Caco-2 (cell line): Measurements from ENCODE around the gene CLDN24. TPM values are rescaled to one million over a fixed set of nuclear protein-coding genes. Genes with fewer than 3 reads are reported as not detected.

Experiments
- BruUV-seq: library from RNA; stranded (reverse); fragments of 400-500 nt; replicated peaks from 2 replicates; lab custom pipeline; 2021; lab: Mats Ljungman, UMichigan
- CTCF ChIA-PET: fragments of 300-600 bp; sonication (Branson Sonifier 250); formaldehyde crosslinking; loops from one replicate; lab custom pipeline; 2022; ENCODE audit warnings: antibody characterized with exemption; lab: Charles Lee
- POLR2A ChIA-PET: fragments of 300-600 bp; sonication (Branson Sonifier 250); formaldehyde crosslinking; loops from one replicate; lab custom pipeline; 2022; ENCODE audit warnings: antibody characterized with exemption; lab: Charles Lee
- DNase-seq, 2 experiments: peaks; one replicate each; pipeline versions ENCODE4 v3.0.0 to v3.0.0-alpha.2; 2020 to 2022
- H3K27me3 ChIP-seq: replicated peaks from 2 replicates; pipeline ENCODE4 v1.6.0; 2011; ENCODE audit warnings: low read length; ENCODE audit not compliant: control insufficient read depth, insufficient read depth
- H3K36me3 ChIP-seq: 2 replicates; pipeline ENCODE4 v1.5.1; 2011; ENCODE audit warnings: low read length; ENCODE audit not compliant: control insufficient read depth, insufficient read depth
- H3K4me1 ChIP-seq: fragments of 250-450 bp; sonication (Bioruptor Pico); 2 replicates; pipeline ENCODE4 v1.5.1; 2020; ENCODE audit warnings: mild to moderate bottlenecking
- H3K4me3 ChIP-seq: 2 replicates; pipeline ENCODE4 v1.5.1; 2011; ENCODE audit warnings: low read depth, mild to moderate bottlenecking, control low read depth, low read length
- H3K9me3 ChIP-seq: fragments of 250-450 bp; sonication (Bioruptor Pico); 2 replicates; pipeline ENCODE4 v1.5.1; 2020; ENCODE audit warnings: mild to moderate bottlenecking, moderate library complexity
- H3K27ac Mint-ChIP-seq: one replicate; pipeline ENCODE4 v1.8.0; 2022; ENCODE audit warnings: mixed read lengths; ENCODE audit not compliant: unreplicated experiment
- H3K27me3 Mint-ChIP-seq: one replicate; pipeline ENCODE4 v1.8.0; 2022; ENCODE audit warnings: mixed read lengths; ENCODE audit not compliant: insufficient read depth, unreplicated experiment
- H3K36me3 Mint-ChIP-seq: one replicate; pipeline ENCODE4 v1.8.0; 2022; ENCODE audit warnings: mild to moderate bottlenecking, mixed read lengths; ENCODE audit not compliant: insufficient read depth, unreplicated experiment
- H3K4me1 Mint-ChIP-seq: one replicate; pipeline ENCODE4 v1.8.0; 2022; ENCODE audit warnings: low read depth, mixed read lengths; ENCODE audit not compliant: unreplicated experiment
- H3K4me3 Mint-ChIP-seq: one replicate; pipeline ENCODE4 v1.8.0; 2022; ENCODE audit warnings: mild to moderate bottlenecking, moderate library complexity, mixed read lengths; ENCODE audit not compliant: unreplicated experiment
- H3K9me3 Mint-ChIP-seq: one replicate; pipeline ENCODE4 v1.8.0; 2022; ENCODE audit warnings: mixed read lengths; ENCODE audit not compliant: unreplicated experiment
- intact Hi-C: fragments of 100-400 bp; cut with micrococcal nuclease; formaldehyde crosslinking; loops from one replicate; pipeline ENCODE4 v1.10.0; 2022; ENCODE audit not compliant: unreplicated experiment
- total RNA-seq: library from RNA; stranded (reverse); gene quantifications from 2 replicates; pipeline ENCODE4 v1.2.3, GENCODE V29; 2022
- TF ChIP-seq, protein P1 (sequence below), 2 experiments: fragments of 200-600 bp in 1 of 2; IDR thresholded peaks; 1 replicate in 1 of 2; 2 replicates in 1 of 2; pipeline versions ENCODE4 v1.5.1 to v1.8.0; 2011 to 2022; ENCODE audit warnings: antibody characterized with exemption in 1 of 2, control low read depth in 1 of 2, inconsistent platforms in 1 of 2, low read depth in 1 of 2, low read length in 1 of 2, mild to moderate bottlenecking in 1 of 2, moderate library complexity in 1 of 2; ENCODE audit not compliant: insufficient read depth in 1 of 2, severe bottlenecking in 1 of 2, unreplicated experiment in 1 of 2

CLDN24 gene
- total RNA-seq, 1 experiment from 2014 or later = not detected

DNA sequence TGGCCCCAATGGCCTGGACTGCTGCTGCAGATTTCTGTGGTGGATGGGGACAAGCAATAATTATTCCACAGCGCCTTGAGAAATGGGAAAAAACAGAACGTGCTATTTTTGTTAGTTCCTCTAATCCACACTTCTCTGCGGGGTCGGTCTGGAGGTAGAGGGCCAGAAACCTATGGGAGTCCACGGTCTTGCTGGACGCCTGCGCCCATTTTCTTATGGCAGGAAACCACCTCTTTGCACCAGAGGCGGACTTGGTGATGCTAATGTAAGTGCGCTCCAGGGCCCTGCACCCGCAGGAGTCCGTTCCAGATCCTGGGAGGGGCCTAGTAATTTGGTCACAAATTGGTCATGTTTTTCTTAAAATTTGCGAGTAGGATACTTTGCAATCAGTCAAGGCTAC is 25.9 kb upstream of the CLDN24 start:
- ChIA-PET POLR2A (no interaction called here), CTCF (no interaction called here)
- no peaks in the 10 kb centered on the region for H3K9me3 Mint-ChIP-seq
- Histone ChIP-seq H3K4me1 (no peaks in the 10 kb centered on the region), H3K4me3 (no peak overlapping the region), H3K27me3 (no peaks in the 10 kb centered on the region), H3K9me3 (no peaks in the 10 kb centered on the region), H3K36me3 (no peaks in the 10 kb centered on the region)
- DNase-seq = no peak
- no peak overlapping the region for H3K4me3 Mint-ChIP-seq
- TF ChIP-seq, protein P1, sequence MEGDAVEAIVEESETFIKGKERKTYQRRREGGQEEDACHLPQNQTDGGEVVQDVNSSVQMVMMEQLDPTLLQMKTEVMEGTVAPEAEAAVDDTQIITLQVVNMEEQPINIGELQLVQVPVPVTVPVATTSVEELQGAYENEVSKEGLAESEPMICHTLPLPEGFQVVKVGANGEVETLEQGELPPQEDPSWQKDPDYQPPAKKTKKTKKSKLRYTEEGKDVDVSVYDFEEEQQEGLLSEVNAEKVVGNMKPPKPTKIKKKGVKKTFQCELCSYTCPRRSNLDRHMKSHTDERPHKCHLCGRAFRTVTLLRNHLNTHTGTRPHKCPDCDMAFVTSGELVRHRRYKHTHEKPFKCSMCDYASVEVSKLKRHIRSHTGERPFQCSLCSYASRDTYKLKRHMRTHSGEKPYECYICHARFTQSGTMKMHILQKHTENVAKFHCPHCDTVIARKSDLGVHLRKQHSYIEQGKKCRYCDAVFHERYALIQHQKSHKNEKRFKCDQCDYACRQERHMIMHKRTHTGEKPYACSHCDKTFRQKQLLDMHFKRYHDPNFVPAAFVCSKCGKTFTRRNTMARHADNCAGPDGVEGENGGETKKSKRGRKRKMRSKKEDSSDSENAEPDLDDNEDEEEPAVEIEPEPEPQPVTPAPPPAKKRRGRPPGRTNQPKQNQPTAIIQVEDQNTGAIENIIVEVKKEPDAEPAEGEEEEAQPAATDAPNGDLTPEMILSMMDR (IDR thresholded peaks at IDR 0.05; ENCODE audit: insufficient read depth in 1 of 2, low read depth in 1 of 2, low read length in 1 of 2, severe bottlenecking in 1 of 2, unreplicated experiment in 1 of 2) = no peak
- H3K27me3 Mint-ChIP-seq = no peaks in the 10 kb centered on the region
- BruUV-seq = no TSS peak
- intact Hi-C loops = no loop called here
- H3K36me3 Mint-ChIP-seq = no peaks in the 10 kb centered on the region
- H3K4me1 Mint-ChIP-seq = no peaks in the 10 kb centered on the region
- H3K27ac Mint-ChIP-seq = no peak overlapping the region

DNA sequence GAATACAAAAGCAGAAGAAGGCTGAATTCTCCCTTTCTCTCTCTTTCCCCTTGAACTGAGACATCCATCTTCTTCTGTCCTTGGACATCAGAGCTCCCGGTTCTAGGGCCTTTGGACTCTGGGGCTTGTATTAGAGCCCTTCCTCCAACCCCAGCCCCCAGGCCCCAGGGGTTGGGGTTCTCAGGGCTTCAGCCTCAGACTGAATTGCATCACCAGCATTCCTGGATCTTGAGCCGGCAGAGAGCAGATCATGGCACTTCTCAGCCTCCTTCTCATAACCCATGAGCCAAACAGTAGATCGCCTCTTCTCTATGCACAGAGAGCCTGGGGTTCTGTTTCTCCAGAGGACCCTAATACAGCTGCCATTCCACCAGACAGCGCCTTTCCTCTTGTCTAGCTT is 25.3 kb upstream of the CLDN24 start:
- no peaks in the 10 kb centered on the region for H3K4me1 Mint-ChIP-seq
- ChIA-PET CTCF (no interaction called here), POLR2A (no interaction called here)
- no peaks in the 10 kb centered on the region for H3K9me3 ChIP-seq
- H3K9me3 Mint-ChIP-seq = no peaks in the 10 kb centered on the region
- H3K36me3 Mint-ChIP-seq = no peaks in the 10 kb centered on the region
- no peak for DNase-seq
- H3K4me1 ChIP-seq = no peaks in the 10 kb centered on the region
- H3K36me3 ChIP-seq = no peaks in the 10 kb centered on the region
- no peak overlapping the region for H3K27ac Mint-ChIP-seq
- BruUV-seq = no TSS peak
- H3K4me3 ChIP-seq = no peak overlapping the region
- intact Hi-C loops = no loop called here
- no peak overlapping the region for H3K4me3 Mint-ChIP-seq
- H3K27me3 ChIP-seq = no peaks in the 10 kb centered on the region
- TF ChIP-seq, protein P1 (IDR thresholded peaks at IDR 0.05; ENCODE audit: insufficient read depth in 1 of 2, low read depth in 1 of 2, low read length in 1 of 2, severe bottlenecking in 1 of 2, unreplicated experiment in 1 of 2) = no peak
- no peaks in the 10 kb centered on the region for H3K27me3 Mint-ChIP-seq

DNA sequence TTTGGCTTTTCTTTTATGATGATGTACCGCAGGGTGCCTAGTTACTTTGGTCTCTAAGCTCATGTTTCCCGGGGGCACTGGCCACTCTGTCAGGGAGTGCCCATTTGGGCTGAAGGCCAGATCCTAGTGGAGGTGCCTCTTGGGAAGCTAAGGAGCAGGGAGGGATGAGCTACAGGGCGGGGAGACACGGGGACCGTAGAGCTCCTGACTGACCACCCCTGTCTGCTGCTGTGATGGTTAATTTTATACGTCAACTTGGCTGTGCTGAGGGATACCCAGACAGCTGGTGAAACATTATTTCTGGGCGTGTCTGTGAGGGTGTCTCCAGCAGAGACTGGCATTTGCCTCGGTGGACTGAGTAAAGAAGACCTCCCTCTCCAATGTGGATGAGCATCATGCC is 24.9 kb upstream of the CLDN24 start:
- no TSS peak for BruUV-seq
- TF ChIP-seq, protein P1 (IDR thresholded peaks at IDR 0.05; ENCODE audit: insufficient read depth in 1 of 2, low read depth in 1 of 2, low read length in 1 of 2, severe bottlenecking in 1 of 2, unreplicated experiment in 1 of 2) = no peak
- Mint-ChIP-seq H3K36me3 (no peaks in the 10 kb centered on the region), H3K9me3 (no peaks in the 10 kb centered on the region), H3K4me3 (no peak overlapping the region), H3K27ac (no peak overlapping the region), H3K27me3 (no peaks in the 10 kb centered on the region), H3K4me1 (no peaks in the 10 kb centered on the region)
- CTCF ChIA-PET = no interaction called here
- no peaks in the 10 kb centered on the region for H3K4me1 ChIP-seq
- no peaks in the 10 kb centered on the region for H3K9me3 ChIP-seq
- H3K36me3 ChIP-seq = no peaks in the 10 kb centered on the region
- H3K4me3 ChIP-seq = no peak overlapping the region
- POLR2A ChIA-PET = no interaction called here
- no peak for DNase-seq
- intact Hi-C loops = no loop called here
- no peaks in the 10 kb centered on the region for H3K27me3 ChIP-seq
